Activated effector memory CD4-positive, alpha-beta T cell treated with Interleukin-2 at 50 U/mL for 16 hours (primary cell): Measurements from ENCODE around the gene FXR1.
"Not testable (repeated sequence)": the region's sequence is repeated elsewhere in the genome, so short reads cannot be mapped to it uniquely, and the experiment has no call there.

Experiments
- DNase-seq: peaks from one replicate; pipeline ENCODE4 v3.0.0-alpha.2; 2020

FXR1 gene

DNA sequence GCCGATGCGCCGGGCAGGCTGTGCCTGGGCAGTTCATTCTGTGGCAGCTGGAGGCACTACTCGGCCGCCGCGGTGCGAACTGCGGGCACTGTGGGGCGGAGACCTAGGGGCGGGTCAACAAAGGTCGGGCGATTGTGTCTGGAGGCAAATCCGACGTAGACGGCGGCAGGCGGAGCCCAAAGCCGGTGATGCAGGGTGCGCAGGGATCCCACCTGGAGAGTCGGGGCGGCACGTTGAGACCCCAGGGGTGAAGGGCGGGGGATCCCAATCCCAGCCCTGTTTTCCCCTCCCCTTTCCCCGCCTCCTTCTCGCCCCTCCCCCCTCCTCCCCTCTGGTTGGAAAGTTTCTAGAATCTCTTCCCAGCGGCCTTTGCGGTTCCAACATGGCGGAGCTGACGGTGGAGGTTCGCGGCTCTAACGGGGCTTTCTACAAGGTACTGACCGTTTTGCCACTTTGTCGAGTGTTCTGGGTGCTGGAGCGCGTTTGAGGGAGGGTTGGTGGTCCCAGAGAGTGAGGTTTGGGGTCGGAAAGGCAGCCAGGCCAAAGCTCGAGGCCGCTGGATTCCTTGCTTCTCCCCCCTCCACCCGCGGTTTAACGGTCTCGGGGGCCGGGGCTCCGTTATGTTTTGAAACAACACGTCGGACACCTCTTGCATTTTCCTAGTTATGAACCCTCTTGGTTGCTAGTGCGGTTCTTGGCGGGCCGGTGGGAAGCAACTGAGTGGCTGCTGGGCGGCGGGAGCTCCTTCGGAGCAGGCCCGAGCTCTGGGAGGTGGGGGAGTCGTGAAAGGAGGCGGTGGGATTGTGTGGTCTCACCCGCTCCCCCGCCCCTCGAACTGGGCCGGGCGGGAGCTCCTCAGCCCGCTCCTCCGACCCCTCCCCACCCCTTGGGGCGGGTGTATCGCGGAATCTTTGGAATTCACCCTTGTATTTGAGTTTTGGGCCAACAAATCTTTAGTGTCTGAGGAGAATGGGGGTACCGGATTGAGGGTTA lies at the start of gene FXR1:
Gene FXR1 (plus strand): TSS at position 367 of the 993 bp plus-strand sequence. CDS start 16 bp downstream, at position 383.
- peak; percentile 84 for DNase-seq

DNA sequence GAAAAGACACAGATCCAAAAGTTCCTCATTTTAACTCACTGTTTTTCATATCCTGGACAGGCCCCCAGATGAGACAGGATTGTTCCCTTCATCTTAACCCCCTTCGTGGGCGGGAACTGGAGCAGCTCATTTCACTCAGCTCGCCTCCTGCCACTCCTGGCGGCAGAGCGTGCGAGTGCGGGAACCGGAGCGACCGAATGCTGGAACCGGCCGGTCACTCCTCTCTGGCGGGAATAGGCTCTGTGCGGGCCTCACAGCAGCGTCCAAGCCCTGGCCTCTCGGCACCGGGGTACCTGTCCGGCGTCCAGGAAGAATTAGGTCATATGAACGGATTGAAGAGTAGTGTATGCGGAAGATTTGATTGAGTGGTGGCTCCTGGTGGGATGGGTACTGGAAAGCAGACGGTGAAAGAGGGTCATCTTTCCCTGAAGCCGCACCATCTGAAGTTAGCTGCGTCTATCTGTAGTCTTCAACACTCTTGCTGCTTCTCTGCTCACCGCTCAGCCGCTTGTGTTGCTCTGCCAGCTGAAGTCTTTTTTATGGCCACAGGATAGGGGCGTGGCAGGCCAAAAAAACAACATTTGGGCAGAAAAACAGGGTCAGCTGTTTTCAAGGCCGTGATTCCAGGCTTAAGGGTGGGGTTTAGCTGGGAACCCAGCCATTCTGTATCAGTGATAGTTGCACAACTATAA lies 42.3 kb upstream of the FXR1 start:
- DNase-seq: no peak

DNA sequence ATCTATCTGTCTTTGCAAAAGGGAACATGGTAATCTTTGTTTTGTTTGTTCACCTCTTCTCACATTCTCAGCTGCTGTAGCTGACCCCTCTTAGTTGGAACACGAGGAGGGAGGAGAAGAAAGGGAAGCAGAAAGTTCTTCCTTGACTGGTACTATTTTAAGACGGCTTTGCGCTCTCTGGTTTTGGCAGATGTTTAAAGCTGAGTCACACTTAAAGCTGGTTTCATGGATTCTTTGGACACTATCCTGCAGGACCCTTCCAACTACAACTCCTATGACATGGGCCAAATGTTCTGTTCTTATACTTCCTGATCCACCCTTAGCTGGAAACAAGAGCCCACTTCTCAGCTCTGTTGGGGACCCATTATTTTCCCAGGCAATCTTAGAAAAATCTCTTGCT lies 40.6 kb upstream of the FXR1 start:
- DNase-seq: no peak

DNA sequence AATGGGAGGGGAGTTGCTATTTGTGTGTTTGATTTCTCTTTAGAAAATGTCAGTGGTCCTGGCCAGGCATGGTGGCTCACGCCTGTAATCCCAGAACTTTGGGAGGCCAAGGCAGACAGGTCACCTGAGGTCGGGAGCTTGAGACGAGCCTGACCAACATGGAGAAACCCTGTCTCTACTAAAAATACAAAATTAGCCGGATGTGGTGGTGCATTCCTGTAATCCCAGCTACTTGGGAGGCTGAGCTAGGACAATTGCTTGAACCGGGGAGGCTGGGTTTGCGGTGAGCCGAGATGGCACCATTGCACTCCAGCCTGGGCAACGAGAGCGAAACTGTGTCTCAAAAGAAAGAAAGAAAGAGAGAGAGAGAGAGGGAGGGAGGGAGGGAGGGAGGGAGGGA lies 40.0 kb upstream of the FXR1 start:
- DNase-seq: not testable (repeated sequence)

DNA sequence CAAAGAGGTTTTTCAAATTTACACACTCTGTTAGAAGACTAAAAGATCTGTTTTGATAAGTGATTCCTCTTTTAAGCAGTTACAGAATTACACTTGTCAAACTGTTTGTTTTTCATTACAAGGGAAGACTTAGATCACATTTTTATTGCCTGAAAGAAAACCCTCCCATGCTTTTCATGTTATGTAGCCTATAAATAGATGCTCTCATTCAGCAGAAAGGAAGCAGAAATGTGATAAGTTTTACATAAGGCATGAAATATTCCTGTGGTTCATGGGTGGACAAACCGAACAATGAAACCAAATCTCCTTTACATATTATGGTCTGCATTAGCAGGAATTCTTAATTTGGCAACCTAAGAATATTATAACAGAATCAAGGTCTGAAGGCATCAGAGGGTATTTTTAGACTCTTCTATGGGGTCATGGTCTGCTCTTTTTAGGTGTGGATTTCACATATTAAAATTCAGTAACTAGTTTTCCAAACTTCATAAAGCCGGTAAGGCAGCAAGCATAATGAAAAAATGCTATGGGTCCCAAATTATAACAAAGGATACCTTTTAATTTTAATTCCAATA lies 37.3 kb upstream of the FXR1 start:
- DNase-seq: no peak

DNA sequence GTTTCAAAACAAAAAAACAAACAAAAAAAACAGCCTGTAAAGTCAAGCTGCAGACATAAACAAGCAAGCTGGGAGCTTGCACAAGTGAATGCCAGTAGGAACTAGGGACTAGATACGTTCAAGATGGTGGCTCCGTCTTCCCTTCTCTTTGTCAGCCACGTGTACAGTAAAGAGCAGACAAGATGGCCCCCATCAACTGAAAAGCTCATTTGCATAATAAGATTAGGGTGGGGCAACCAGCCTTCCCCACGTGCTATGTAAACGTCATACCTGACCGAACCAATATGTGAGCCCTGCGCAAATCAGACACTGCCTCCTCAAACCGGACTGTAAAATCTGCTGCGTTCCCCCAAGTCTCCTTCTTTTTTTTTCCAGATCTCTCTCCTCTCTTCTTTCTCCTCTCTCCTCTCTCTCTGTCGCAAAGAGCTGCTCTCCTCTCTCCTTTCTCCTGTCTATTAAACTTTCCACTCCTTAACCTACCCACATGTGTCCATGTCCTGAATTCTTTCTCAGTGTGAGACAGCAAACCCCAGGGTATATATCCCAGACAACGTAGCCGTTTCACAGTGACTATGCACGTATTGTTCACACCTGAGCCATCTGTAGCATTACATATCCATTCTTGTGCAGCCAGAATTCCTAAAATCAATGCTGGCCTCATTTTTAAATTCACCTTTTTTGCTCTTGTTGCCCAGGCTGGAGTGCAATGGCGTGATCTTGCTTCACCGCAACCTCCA lies 31.2 kb upstream of the FXR1 start:
- DNase-seq: no peak

DNA sequence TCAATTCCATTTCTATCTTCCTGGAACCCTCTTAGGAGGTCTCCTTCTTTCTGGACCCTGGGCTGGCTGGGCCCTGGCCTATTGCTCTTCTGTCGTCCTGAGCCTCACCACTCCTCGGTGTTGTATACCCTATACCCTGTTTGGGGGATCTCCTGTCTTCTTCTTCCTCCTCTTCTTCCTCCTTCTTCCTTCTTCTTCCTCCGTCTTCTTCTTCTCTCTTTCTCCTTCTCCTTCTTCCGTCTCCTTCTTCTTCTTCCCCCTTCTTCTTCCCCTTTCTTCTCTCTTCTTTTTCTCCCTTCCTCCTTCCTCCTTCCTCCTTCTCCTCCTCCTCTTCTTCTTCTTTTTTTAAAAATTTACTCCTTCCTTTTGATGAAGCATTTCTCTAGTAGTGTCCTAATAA lies 30.4 kb upstream of the FXR1 start:
- no peak for DNase-seq

DNA sequence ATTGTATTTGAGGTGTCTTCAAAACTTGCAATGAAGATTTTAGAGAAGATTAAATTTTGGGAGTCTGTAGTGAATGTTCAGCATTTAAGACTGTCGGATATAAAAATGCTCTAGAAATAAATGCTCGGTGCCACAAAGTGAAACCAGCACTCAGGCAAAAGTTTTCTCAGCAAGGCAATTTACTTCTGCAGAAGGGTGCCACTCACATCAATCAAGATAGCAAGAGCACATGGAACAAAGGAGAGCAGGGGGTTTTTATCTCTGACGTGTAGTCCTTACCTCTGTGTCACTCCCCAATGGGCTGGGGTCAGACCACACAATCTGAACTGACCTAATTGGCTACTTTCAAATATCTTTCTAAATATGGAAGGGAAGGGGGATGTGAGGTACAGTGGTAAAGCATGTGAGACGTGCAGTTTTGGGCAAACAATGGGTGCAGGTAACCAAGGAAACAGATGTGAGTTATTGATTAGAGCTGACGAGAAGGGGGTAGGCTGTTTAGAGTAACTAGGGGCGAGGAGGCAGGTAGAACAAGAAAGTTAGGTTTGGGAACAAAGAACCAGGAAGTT lies 23.4 kb upstream of the FXR1 start:
- DNase-seq: no peak

DNA sequence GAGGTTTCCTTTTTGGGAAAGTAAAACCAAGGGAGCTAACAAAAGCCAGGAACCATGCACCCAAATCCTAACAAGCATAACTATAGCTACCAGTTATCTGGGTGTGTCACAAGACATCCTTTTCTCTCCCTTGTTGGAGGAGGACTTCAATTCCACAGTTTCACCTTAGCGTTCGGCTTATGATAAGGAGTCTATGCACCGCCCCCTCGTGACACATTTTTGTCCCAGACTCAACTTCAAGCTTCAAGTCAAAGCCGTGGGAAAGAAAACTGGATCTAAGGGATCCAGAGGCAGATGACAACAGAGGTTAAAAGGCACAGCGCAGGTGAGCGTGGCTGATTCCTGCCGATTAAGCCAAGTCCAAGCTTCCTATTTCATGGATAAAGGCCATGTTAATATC lies 13.9 kb upstream of the FXR1 start:
- DNase-seq: no peak

DNA sequence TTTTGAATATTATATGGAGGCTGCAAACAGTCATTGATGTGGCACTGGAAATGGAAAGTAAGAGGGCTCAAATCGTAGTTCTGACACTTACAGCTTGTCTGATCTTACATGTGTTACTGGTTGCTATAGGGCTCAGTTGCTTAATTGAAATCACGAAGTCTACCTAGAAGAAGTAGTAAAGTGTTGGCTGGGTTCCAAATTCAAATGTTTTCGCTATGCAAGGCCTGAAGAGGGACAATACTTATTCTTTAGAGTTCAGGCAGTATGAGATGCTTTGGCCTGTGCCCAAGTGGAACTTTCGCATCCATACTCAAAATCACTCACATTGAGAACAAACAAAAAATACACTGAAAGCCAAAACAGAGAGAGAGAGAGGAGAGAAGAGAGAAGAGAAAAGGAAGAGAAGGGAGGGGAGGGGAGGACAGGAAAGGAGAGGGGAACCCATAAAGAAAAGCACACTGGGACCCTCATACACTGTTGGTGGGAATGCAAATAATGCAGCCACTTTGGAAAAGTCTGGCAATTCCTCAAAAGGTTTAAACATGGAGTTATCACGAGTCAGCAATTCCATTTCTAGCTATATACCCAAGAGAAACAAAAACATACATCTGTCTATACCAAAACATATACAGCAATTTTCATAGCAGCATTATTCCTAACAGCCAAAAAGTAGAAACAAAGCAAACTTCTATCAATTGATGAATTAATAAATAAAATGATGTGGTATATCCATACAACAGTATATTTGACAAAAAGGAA lies 2.9 kb upstream of the FXR1 start:
- DNase-seq: no peak

DNA sequence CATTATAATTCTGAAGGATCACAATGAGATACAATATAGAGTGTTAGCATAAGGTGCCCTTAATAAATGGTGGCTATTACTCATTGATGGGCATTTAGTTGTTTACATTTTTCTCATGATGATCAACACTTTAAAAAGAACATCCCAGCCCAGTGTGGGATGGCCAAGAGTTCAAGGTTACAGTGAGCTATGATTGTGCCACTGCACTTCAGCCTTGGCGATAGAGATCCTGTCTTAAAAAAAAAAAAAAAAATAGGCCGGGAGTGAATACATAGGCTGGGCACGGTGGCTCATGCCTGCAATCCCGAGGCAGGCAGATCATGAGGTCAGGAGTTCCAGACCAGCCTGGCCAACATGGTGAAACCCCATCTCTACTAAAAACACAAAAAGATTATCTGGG lies 1.6 kb upstream of the FXR1 start:
- no peak for DNase-seq

DNA sequence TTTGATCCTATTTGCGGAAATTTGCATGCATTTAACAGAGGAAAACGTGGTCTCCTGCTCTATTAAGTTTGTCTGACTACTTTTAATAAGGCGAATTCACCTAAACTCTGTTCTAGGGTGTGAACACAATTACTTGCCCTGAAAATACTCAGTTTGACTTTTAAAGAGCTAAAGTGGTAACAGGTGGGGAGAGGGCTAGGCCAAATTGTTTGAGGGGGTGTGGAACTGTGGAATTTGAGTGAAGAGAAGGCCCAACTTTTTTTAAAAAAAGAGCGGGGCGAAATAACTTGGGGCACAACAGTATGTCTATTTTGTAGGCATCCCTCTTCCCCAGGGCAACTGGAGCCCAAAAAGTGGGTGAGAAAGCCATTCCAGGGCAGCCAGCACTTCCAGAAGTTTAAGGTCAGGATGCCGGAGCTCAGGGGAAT lies 580 bp upstream of the FXR1 start:
- DNase-seq: no peak

DNA sequence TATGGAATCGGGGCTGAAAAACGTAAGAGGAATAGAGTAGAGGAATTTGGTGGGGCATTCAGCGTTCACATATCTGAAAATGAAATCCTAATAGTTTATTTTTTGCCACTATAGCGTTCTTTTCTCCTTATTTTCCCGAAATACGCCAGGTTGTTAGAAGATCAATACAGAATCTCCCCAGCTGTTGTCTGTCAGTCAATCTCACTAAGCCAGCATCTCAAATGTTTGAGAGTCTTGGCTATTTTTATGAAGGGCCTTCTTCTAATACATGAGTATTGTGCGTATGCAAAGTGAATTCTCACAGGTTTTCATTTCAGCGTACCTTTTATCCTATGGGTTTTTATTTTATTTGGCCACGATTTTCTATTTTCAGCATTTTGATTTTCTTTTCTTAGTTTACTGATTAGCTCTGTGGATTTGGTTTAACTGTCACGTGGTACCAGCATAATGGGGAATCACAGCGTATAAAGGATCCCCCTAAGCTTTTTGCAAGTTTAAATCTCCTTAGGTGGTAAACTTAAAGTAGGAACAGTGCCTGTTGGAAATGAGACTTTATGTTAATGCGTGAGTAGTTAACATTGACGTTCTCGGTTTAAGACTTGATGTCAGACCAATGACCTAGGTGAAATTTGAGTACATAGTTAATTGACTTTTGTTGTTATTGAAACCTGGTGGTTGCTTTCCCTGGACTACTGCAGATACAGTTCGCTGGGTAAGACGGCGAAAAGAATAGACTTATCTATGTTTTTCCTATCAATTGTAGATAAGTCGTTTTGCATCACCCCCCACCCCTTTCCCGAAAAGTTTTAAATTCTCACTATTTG lies 1.3 kb downstream of the FXR1 start:
- DNase-seq: no peak

DNA sequence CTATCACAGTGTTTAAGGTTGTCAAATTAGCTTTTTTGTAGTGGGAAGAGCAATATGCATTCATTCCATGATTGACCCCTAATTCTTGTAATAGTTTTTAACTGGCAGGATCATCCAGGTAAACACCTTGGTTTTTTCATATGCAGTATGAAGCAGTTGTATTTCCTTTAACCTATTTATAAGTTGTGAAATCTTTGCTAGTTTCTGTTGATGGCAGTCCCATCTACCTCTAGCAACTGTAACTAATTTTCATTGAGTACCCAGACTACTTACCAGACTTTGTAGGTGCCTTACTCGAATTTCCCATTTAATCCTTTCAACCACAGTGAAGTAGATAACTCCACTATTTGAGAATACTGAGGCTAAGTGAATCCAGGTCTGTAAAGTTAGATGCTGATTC lies 6.1 kb downstream of the FXR1 start:
- DNase-seq: no peak

DNA sequence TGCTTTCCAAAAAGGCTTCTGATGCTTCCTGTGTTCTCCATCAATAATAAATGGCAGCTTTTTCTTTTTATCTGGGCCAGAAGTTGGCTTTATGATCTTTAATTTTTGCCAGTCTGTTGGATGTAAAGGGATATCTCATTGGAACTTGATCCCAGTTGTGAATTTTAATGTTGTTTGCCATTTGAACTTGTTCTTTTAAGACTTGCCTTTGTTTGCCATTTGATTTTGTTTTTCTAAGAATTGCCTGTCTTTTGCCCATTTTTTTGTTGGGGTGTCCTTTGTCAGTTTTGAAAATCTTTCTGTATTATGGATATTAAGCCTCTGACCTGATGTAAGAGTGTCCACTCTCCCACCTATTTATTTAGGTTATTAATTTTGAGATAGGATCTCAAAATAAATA lies 9.8 kb downstream of the FXR1 start:
- no peak for DNase-seq

DNA sequence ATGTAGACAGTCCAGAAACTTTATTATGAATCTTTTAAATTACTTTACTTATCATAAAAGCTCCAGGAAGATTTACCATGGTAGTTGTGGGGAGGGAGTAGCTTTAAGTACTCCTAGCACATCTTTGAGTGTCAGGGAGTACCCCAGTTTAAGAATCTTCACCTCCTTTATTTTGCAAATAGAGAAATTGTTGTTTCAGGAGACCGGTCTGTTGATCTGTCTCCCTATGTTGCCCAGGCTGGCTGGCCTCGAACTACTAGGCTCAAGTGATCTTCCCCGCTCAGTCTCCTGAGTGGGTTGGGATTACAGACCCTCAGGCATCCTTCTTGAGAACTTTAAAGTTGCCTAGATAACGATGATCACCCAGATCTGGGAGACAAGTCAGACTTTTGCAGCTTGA lies 11.1 kb downstream of the FXR1 start:
- DNase-seq: no peak

DNA sequence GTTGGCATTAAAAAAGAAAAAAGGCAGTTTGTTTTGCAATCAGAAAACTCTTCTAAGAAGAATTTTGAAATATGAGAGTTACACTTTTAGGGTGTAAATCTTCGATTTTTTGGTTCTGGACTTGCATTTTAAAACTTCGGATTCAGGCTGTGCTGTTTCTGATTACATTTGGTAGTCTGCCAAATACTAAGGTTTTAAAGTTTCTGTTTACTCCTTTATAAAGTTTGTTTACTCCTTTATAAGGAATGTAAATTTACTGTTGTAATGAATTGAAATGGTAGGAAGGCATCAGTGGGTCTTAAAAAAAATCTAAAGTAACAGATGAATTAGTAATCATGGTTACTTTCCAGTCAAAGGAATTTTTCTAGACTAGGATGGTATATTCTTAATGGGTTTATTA lies 14.1 kb downstream of the FXR1 start:
- no peak for DNase-seq

DNA sequence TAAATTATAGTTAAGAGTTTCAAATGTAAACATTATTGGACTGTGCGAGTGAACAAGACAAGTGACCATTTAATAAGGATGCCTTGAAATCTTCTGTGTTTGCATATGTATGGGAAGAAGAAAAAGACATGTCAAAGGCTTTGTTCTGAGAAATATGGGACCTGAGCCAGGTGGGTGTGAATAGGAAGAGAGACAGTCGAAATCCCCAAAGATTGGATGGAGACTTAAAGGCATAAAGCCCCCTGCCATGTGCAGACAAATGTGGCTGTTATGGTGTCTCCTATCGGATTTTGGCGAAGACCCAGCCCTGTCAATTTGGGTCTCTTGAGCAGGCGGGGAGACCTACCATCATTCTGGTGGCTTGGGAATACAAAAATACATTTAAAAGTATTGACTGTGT lies 16.9 kb downstream of the FXR1 start:
- no peak for DNase-seq

DNA sequence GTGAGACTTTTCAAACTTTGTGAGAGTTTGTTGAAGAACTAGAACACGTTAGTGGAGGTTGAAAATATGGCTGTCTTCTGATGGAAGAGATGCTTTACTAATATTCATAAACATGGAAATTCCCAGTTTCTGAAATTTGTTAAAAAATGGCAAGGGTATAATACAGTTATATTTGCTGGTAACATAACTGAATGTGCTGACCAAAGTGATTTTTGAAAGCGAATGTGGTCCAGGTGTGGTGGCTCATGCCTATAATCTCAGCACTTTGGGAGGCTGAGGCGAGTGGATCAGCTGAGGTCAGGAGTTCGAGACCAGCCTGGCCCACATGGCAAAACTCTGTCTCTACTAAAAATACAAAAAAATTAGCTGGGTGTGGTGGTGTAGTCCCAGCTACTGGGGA lies 18.1 kb downstream of the FXR1 start:
- DNase-seq: no peak

DNA sequence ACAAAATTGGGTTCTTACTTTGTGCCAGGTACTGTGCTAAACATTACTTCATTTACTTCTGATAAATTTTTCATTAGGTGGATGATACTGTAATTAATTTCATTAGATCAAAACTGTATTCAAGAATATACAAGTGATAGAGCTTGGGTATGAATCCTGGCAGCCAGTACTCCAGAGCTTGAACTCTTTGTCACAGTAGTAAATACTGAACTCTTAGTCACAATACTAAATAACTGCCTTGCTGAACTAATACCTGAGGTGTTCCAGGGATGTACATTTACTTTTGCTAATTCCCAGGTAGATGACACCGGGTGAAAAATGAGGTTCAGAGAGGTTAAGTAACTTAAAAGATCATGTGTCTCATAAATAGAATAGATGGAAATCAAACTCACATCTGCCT lies 20.3 kb downstream of the FXR1 start:
- DNase-seq: no peak

DNA sequence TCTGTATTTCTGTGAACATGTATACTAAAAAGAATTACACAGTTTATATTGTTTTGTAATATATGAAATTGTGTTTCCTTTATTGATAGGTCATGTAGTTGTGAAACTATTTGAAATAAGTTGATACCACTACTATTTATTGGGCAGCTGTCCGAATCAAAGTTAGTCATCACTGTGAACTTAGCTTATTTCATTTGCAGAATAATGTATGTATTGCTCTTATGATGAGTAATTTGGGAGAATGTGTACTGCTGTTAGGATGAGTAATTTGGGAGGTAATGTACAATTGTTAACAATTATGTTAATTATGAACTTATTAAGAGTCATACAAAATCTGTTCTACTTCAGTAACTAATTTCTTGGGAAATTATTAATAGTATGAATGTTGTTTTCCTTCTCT lies 22.2 kb downstream of the FXR1 start:
- DNase-seq: no peak
